ENCODE measurements around the gene MARCHF10. TPM values are rescaled to one million over a fixed set of nuclear protein-coding genes. Genes with fewer than 3 reads are reported as not detected.

MARCHF10 gene
- total and polyA plus RNA-seq, 2 donors (not counting 1 experiment from before 2014, with no cell fraction given): 0.17 TPM; not detected in 1

DNA sequence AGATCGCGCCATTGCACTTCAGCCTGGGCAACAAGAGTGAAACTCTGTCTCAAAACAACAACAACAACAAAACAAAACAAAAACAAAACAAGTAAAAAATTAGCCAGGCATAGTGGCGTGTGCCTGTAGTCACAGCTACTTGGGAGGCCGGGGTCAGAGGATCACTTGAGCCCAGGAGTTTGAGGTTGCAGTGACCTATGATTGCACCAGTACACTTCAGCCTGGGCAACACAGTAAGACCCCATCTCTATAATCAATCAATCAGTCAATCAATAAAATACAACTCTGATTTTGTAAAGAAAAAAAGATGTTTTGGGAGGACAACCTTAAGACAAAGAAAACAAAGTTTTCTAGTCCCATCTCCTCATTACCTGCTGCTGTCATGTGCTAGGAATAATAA is 51.9 kb downstream of the MARCHF10 start:
- no peak overlapping the region for H3K27ac ChIP-seq (ENCODE audit: insufficient read depth, low read length)
- TF ChIP-seq EZH2 (IDR thresholded peaks at IDR 0.05; ENCODE audit: low read length, missing control alignments): no peak
- TF ChIP-seq, protein P1, sequence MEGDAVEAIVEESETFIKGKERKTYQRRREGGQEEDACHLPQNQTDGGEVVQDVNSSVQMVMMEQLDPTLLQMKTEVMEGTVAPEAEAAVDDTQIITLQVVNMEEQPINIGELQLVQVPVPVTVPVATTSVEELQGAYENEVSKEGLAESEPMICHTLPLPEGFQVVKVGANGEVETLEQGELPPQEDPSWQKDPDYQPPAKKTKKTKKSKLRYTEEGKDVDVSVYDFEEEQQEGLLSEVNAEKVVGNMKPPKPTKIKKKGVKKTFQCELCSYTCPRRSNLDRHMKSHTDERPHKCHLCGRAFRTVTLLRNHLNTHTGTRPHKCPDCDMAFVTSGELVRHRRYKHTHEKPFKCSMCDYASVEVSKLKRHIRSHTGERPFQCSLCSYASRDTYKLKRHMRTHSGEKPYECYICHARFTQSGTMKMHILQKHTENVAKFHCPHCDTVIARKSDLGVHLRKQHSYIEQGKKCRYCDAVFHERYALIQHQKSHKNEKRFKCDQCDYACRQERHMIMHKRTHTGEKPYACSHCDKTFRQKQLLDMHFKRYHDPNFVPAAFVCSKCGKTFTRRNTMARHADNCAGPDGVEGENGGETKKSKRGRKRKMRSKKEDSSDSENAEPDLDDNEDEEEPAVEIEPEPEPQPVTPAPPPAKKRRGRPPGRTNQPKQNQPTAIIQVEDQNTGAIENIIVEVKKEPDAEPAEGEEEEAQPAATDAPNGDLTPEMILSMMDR (conservative IDR thresholded peaks at IDR 0.05 in 1 of 2, IDR thresholded peaks at IDR 0.05 in 1 of 2; ENCODE audit: low read depth in 1 of 2, low read length in 2 of 2): no peak
- H3K4me3 ChIP-seq (replicated peaks in 1 of 4; ENCODE audit: control extremely low read depth in 1 of 4, insufficient read depth in 1 of 4, low read depth in 3 of 4, low read length in 4 of 4): no peak overlapping the region
- peaks cover 3% of the 10 kb centered on the region for H3K4me1 ChIP-seq (ENCODE audit: control insufficient read depth, extremely low read depth, insufficient read depth, low read length)
- no peaks in the 10 kb centered on the region for H3K27me3 ChIP-seq (ENCODE audit: control insufficient read depth, insufficient read depth, low read length)
- H3K9ac ChIP-seq (ENCODE audit: insufficient read depth, low read length): no peak overlapping the region
- H3K4me2 ChIP-seq (ENCODE audit: extremely low read depth, insufficient read depth, low read length): no peak overlapping the region
- no peaks in the 10 kb centered on the region for H4K20me1 ChIP-seq (ENCODE audit: control insufficient read depth, extremely low read depth, insufficient read depth, low read length)
- DNase-seq (ENCODE audit: low read depth in 2 of 2): no peak
- no peaks in the 10 kb centered on the region for H3K36me3 ChIP-seq (ENCODE audit: control insufficient read depth, insufficient read depth, low read length)
- H3K9me3 ChIP-seq (ENCODE audit: control insufficient read depth, insufficient read depth, low read depth, low read length): no peaks in the 10 kb centered on the region
- no peaks in the 10 kb centered on the region for H3K79me2 ChIP-seq (ENCODE audit: control insufficient read depth, insufficient read depth, low read length)
- no peak overlapping the region for H2AFZ ChIP-seq (ENCODE audit: low read length)

DNA sequence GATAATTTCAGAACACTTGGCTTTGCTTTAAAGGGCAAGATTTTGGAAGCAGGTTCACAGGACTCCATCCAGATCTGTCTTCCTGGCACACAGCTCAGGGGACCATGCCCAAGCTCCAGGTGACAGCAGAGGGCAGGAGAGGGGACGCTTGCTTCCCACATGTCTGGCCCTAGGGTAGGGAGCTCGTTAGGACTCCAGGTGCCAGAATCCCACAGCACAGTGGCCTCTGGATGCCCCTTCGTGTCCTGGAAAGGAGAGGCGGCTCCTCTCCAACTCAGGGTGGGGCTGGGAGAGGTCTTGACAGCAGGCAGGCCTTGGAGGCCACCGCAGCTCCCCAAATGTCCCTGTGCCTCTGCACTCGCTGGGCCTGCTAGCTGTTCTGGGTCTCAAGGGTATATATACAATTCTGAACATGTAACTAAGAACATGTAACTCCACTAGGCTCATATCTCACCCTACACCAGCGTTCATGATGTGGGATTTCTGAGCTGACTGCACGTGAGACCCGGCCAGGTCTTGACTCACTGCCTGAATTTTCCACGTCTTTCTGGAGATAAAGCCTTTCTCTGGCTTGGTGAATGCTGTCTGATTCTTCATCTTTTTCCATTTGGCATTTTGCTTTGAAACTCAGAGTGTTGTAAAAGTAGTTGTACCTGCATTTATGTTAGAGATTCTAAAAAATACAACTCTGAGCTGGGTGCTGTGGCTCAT is 52.8 kb downstream of the MARCHF10 start:
- Histone ChIP-seq H3K4me3 (replicated peaks in 1 of 4; ENCODE audit: control extremely low read depth in 1 of 4, insufficient read depth in 1 of 4, low read depth in 3 of 4, low read length in 4 of 4) (no peak overlapping the region), H3K9ac (ENCODE audit: insufficient read depth, low read length) (no peak overlapping the region), H3K9me3 (ENCODE audit: control insufficient read depth, insufficient read depth, low read depth, low read length) (no peaks in the 10 kb centered on the region), H4K20me1 (ENCODE audit: control insufficient read depth, extremely low read depth, insufficient read depth, low read length) (no peaks in the 10 kb centered on the region), H3K27me3 (ENCODE audit: control insufficient read depth, insufficient read depth, low read length) (no peaks in the 10 kb centered on the region), H3K27ac (ENCODE audit: insufficient read depth, low read length) (no peak overlapping the region), H2AFZ (ENCODE audit: low read length) (no peak overlapping the region), H3K79me2 (ENCODE audit: control insufficient read depth, insufficient read depth, low read length) (no peaks in the 10 kb centered on the region), H3K4me1 (ENCODE audit: control insufficient read depth, extremely low read depth, insufficient read depth, low read length) (peaks cover 3% of the 10 kb centered on the region), H3K4me2 (ENCODE audit: extremely low read depth, insufficient read depth, low read length) (no peak overlapping the region), H3K36me3 (ENCODE audit: control insufficient read depth, insufficient read depth, low read length) (no peaks in the 10 kb centered on the region)
- DNase-seq (ENCODE audit: low read depth in 2 of 2): peak in 1 of 2 donors; percentile 47
- no peak for TF ChIP-seq EZH2 (IDR thresholded peaks at IDR 0.05; ENCODE audit: low read length, missing control alignments)
- TF ChIP-seq, protein P1 (conservative IDR thresholded peaks at IDR 0.05 in 1 of 2, IDR thresholded peaks at IDR 0.05 in 1 of 2; ENCODE audit: low read depth in 1 of 2, low read length in 2 of 2): no peak

DNA sequence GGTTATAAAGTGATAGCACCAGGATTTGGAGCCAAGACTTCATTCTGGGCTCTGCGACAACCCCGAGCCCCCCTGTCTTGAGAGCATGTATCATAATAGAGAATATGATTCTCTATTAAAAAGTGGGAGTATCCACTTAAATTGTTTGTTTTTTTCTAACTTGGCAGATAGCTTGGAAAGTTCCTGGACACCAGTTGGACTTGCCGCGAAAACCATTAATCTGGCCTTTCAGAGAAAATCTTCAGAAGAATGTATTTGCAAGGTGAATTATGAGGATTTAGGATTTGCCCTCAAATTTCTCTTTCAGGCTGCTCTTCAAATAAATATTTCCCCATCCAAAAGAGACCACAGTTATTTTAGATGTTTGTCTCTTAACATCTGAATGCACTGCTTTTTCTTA is 53.5 kb downstream of the MARCHF10 start:
- H3K27ac ChIP-seq (ENCODE audit: insufficient read depth, low read length): no peak overlapping the region
- no peaks in the 10 kb centered on the region for H3K9me3 ChIP-seq (ENCODE audit: control insufficient read depth, insufficient read depth, low read depth, low read length)
- no peak overlapping the region for H2AFZ ChIP-seq (ENCODE audit: low read length)
- H4K20me1 ChIP-seq (ENCODE audit: control insufficient read depth, extremely low read depth, insufficient read depth, low read length): no peaks in the 10 kb centered on the region
- no peak overlapping the region for H3K4me3 ChIP-seq (replicated peaks in 1 of 4; ENCODE audit: control extremely low read depth in 1 of 4, insufficient read depth in 1 of 4, low read depth in 3 of 4, low read length in 4 of 4)
- H3K36me3 ChIP-seq (ENCODE audit: control insufficient read depth, insufficient read depth, low read length): no peaks in the 10 kb centered on the region
- H3K27me3 ChIP-seq (ENCODE audit: control insufficient read depth, insufficient read depth, low read length): no peaks in the 10 kb centered on the region
- TF ChIP-seq, protein P1 (conservative IDR thresholded peaks at IDR 0.05 in 1 of 2, IDR thresholded peaks at IDR 0.05 in 1 of 2; ENCODE audit: low read depth in 1 of 2, low read length in 2 of 2): no peak
- no peak for TF ChIP-seq EZH2 (IDR thresholded peaks at IDR 0.05; ENCODE audit: low read length, missing control alignments)
- H3K4me2 ChIP-seq (ENCODE audit: extremely low read depth, insufficient read depth, low read length): no peak overlapping the region
- H3K4me1 ChIP-seq (ENCODE audit: control insufficient read depth, extremely low read depth, insufficient read depth, low read length): peaks cover under 1% of the 10 kb centered on the region
- no peaks in the 10 kb centered on the region for H3K79me2 ChIP-seq (ENCODE audit: control insufficient read depth, insufficient read depth, low read length)
- no peak overlapping the region for H3K9ac ChIP-seq (ENCODE audit: insufficient read depth, low read length)
- DNase-seq (ENCODE audit: low read depth in 2 of 2): peak in 1 of 2 donors; percentile 76

Data from fibroblast of lung (primary cell).